K562 (cell line): Measurements from ENCODE around the gene TOM1L2. TPM values are rescaled to one million over a fixed set of nuclear protein-coding genes. Genes with fewer than 3 reads are reported as not detected.

Experiments used
- CC2D1A ChIP-seq: fragments of 450-650 bp; IDR thresholded peaks from 2 replicates; pipeline ENCODE4 v1.6.1; 2017; ENCODE audit warnings: mild to moderate bottlenecking
- CREBBP ChIP-seq: IDR thresholded peaks from one replicate; pipeline ENCODE4 v1.6.1; 2012; ENCODE audit warnings: low read depth, mild to moderate bottlenecking, control low read depth, inconsistent platforms, low read length
- E2F1 ChIP-seq: sonication (generic); formaldehyde crosslinking; IDR thresholded peaks from 2 replicates; pipeline ENCODE4 v1.8.1; 2023; ENCODE audit warnings: mild to moderate bottlenecking, missing genetic modification reagents, moderate library complexity
- HMGXB4 ChIP-seq: sonication (generic); formaldehyde crosslinking; IDR thresholded peaks from 2 replicates; pipeline ENCODE4 v1.8.1; 2023; ENCODE audit warnings: mild to moderate bottlenecking, missing genetic modification reagents
- MCM7 ChIP-seq, 2 experiments: fragments of 450-650 bp; IDR thresholded peaks; 2 replicates each; pipeline ENCODE4 v1.6.1; 2016 to 2018
- NFRKB ChIP-seq: fragments of 450-650 bp; IDR thresholded peaks from 2 replicates; pipeline ENCODE4 v1.6.1; 2016; ENCODE audit warnings: low read depth
- THAP7 ChIP-seq: fragments of 250-450 bp; sonication (Bioruptor Pico); IDR thresholded peaks from 2 replicates; pipeline ENCODE4 v1.5.0; 2021
- ZNF133 ChIP-seq: fragments of 250-450 bp; sonication (Bioruptor Pico); IDR thresholded peaks from 2 replicates; pipeline ENCODE4 v1.4.0; 2020; ENCODE audit warnings: mild to moderate bottlenecking
- ZNF347 ChIP-seq: fragments of 450-650 bp; formaldehyde crosslinking; IDR thresholded peaks from 2 replicates; pipeline ENCODE4 v1.4.0; 2020; ENCODE audit warnings: low read depth, mild to moderate bottlenecking, moderate library complexity
- ZNF407 ChIP-seq: fragments of 450-650 bp; IDR thresholded peaks from 2 replicates; pipeline ENCODE4 v1.6.1; 2016; ENCODE audit warnings: low read depth
- ZNF583 ChIP-seq: fragments of 250-450 bp; sonication (Bioruptor Pico); IDR thresholded peaks from 2 replicates; pipeline ENCODE4 v1.4.0; 2020
- polyA plus RNA-seq, 8 experiments: library from polyadenylated mRNA; depleted of rRNA in 4 of 8; stranded (reverse) in 5 of 8; unstranded in 3 of 8; fragments of >200 nt; fragmentation: Nextera tagmentation in 2 of 8; fragmentation: Illumina TruSeq in 1 of 8; extraction: Ambion mirVana in 2 of 8; extraction: Trizol in 1 of 8; gene quantifications; 2 replicates each; pipeline versions ENCODE4 v1.2.1 to v1.2.3, GENCODE V29; 2011 to 2014; ENCODE audit warnings: inconsistent platforms in 1 of 8, missing spikeins in 1 of 8
- total RNA-seq, 7 experiments: library from RNA; depleted of rRNA in 6 of 7; stranded (reverse); fragments of >200 nt in 6 of 7; fragmentation: Illumina TruSeq in 2 of 7; extraction: Trizol in 2 of 7; gene quantifications; 2 replicates each; pipeline versions ENCODE4 v1.2.1 to v1.2.3, GENCODE V29; 2011 to 2021; ENCODE audit warnings: low replicate concordance in 1 of 7

Gene TOM1L2
- total and polyA plus RNA-seq, 9 of the 15 experiments (the other 6 are each of a cell fraction or from before 2014, with no cell fraction given) = 0.07 to 6.0 (median 2.5) TPM

GRCh38 chr17:17849845-17850373 is 122.3 kb downstream of the TOM1L2 start (continued):
- TF ChIP-seq ZNF407 = no peak
- TF ChIP-seq ZNF583 (CRISPR knock-in tag) = peak; percentile 96
- TF ChIP-seq E2F1 (CRISPR knock-in tag) = no peak
- TF ChIP-seq CREBBP = no peak
- no peak for TF ChIP-seq ZNF133 (CRISPR knock-in tag)
- peak; percentile 72; the same call in 1 of the 2 replicates for TF ChIP-seq NFRKB
- TF ChIP-seq ZNF347 (CRISPR knock-in tag) = no peak
- no peak for TF ChIP-seq MCM7 (IDR thresholded peaks at IDR 0.05)
- TF ChIP-seq HMGXB4 (CRISPR knock-in tag) = no peak
- TF ChIP-seq CC2D1A = no peak
- TF ChIP-seq THAP7 (CRISPR knock-in tag) = no peak
